ENCODE data around the gene PRPS1.
"Not testable (repeated sequence)": the region's sequence is repeated elsewhere in the genome, so short reads cannot be mapped to it uniquely, and the experiment has no call there.

PRPS1 gene

GRCh38 chrX:107627838-107628661, at the start of gene PRPS1:
PRPS1 (plus strand) TSS chrX:107628510; CDS start chrX:107628629, 119 bp downstream.
- DNase-seq = peak; percentile 81

- DNase-seq = no peak
Measured at GRCh38 chrX:107579956-107580355, 48.4 kb upstream of the PRPS1 start.

GRCh38 chrX:107581923-107582322, 46.4 kb upstream of the PRPS1 start:
- no peak for DNase-seq

- no peak for DNase-seq
Measured at GRCh38 chrX:107589243-107589642, 39.1 kb upstream of the PRPS1 start.

- DNase-seq = no peak
Measured at GRCh38 chrX:107596651-107597050, 31.7 kb upstream of the PRPS1 start.

GRCh38 chrX:107597264-107597663, 31.0 kb upstream of the PRPS1 start:
- no peak for DNase-seq

- DNase-seq = no peak
Measured at GRCh38 chrX:107597791-107598190, 30.5 kb upstream of the PRPS1 start.

- no peak for DNase-seq
Measured at GRCh38 chrX:107599450-107599861, 28.9 kb upstream of the PRPS1 start.

- DNase-seq = no peak
Measured at GRCh38 chrX:107600366-107600765, 27.9 kb upstream of the PRPS1 start.

GRCh38 chrX:107601326-107601725, 27.0 kb upstream of the PRPS1 start:
- DNase-seq = no peak

GRCh38 chrX:107601759-107602158, 26.6 kb upstream of the PRPS1 start:
- DNase-seq = no peak

GRCh38 chrX:107602694-107603239, 25.5 kb upstream of the PRPS1 start:
- DNase-seq = no peak

- no peak for DNase-seq
Measured at GRCh38 chrX:107603429-107604159, 24.7 kb upstream of the PRPS1 start.

GRCh38 chrX:107609061-107609460, 19.2 kb upstream of the PRPS1 start:
- not testable (repeated sequence) for DNase-seq

GRCh38 chrX:107610667-107611066, 17.6 kb upstream of the PRPS1 start:
- no peak for DNase-seq

GRCh38 chrX:107619885-107620322, 8.4 kb upstream of the PRPS1 start:
- no peak for DNase-seq

GRCh38 chrX:107624893-107625292, 3.4 kb upstream of the PRPS1 start:
- DNase-seq = no peak

- DNase-seq = no peak
Measured at GRCh38 chrX:107625739-107626138, 2.6 kb upstream of the PRPS1 start.

- DNase-seq = no peak
Measured at GRCh38 chrX:107626481-107626880, 1.8 kb upstream of the PRPS1 start.

- no peak for DNase-seq
Measured at GRCh38 chrX:107626916-107627315, 1.4 kb upstream of the PRPS1 start.

- DNase-seq = peak; percentile 20
Measured at GRCh38 chrX:107628662-107629539, 591 bp downstream of the PRPS1 start.

- no peak for DNase-seq
Measured at GRCh38 chrX:107629540-107629909, 1.2 kb downstream of the PRPS1 start.
